ENCODE measurements around the gene MVB12A. TPM values are rescaled to one million over a fixed set of nuclear protein-coding genes. Genes with fewer than 3 reads are reported as not detected.

Gene MVB12A
- polyA plus RNA-seq, 1 donor from 2014 or later, result 22.2 TPM

DNA sequence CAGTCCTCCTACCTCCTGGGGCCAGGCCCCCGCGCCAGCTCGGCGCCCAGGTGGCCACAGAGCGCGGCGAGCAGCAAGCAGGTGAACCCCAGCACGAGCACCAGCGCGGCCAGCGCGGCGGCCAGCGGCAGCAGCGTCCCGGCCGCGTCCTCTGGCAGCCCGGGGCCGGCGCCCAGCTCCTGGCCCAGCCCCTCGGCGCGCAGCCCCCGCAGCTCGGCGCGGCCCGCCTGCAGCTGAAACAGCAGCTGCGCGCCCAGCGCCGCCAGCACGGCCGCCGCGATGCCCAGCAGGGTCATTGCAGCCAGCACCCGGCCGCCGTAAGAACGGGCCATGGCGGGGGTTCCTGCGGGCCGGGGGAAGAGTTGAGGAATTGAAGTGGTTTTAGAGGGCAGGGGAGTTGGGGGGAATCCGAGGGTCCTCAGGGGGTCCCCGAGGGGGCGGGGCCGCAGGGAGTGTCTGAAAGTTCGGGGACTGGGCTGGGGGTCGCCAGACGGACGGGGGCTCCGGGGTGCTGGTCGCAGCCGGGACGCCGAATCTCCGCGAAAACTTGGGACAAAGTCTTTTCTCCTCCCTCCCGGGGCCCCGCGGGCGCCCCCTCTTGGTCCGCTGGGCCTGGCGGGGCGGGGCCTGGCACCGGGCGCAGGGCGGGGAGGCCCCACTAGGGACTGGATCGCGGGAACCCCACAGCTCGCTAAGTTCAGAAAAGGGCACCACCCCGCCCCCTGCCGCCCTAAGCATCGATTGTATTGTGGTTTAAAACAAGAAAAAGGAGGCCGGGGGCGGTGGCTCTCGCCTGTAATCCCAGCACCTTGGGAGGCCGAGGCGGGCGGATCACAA is 28.5 kb downstream of the MVB12A start, which contains the start of gene TMEM221:
Gene TMEM221, minus strand, starts transcription at position 538 of the 837 bp plus-strand sequence. Its CDS starts 206 bp downstream, at position 332.
- Mint-ChIP-seq H3K36me3 (no peaks in the 10 kb centered on the region), H3K9me3 (peaks cover 0 to 3% (median 0%) of the 10 kb centered on the region in 3 donors), H3K4me1 (peaks cover 1 to 8% (median 2%) of the 10 kb centered on the region in 3 donors), H3K27me3 (peaks cover 31% of the 10 kb centered on the region), H3K27ac (no peak within 1 kb of the TSS), H3K4me3 (peak within 1 kb of the TSS in 3 of 4 donors; percentile 32 to 52 (median 43))

- peak overlapping the region in 2 of 4 donors; percentile 50 to 60 for H3K4me3 Mint-ChIP-seq
- peaks cover 0 to 5% (median 0%) of the 10 kb centered on the region in 3 donors for H3K9me3 Mint-ChIP-seq
- H3K4me1 Mint-ChIP-seq, result peaks cover 3 to 11% (median 5%) of the 10 kb centered on the region in 3 donors
- peak overlapping the region in 1 of 3 donors; percentile 72 for H3K27ac Mint-ChIP-seq
- H3K27me3 Mint-ChIP-seq, result peaks cover 42% of the 10 kb centered on the region
- H3K36me3 Mint-ChIP-seq, result no peaks in the 10 kb centered on the region
Measured at GRCh38 chr19:17450264-17451075, 30.6 kb downstream of the MVB12A start.

DNA sequence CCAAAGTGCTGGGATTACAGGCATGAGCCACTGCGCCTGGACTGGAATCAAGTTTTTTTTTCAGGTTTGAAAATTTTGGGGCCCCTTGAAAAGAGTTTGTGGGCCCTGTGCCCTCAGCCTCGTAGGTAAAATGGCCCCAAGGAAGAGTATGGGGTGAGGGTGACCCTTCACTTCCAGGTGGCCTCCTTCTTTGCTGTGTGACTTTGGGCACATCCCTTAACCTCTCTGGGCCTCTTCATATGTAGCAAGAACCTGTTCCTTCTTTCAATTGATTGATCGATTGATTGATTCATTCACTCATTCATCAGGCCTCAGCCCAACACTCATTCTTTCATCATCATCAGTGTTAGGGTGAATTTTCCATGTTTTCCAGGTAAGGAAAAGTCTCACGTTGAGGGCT is 32.0 kb downstream of the MVB12A start:
- no peaks in the 10 kb centered on the region for H3K36me3 Mint-ChIP-seq
- H3K4me3 Mint-ChIP-seq, result no peak overlapping the region
- H3K27ac Mint-ChIP-seq, result no peak overlapping the region
- peaks cover 52% of the 10 kb centered on the region for H3K27me3 Mint-ChIP-seq
- H3K9me3 Mint-ChIP-seq, result peaks cover 0 to 5% (median 0%) of the 10 kb centered on the region in 3 donors
- peaks cover 3 to 11% (median 5%) of the 10 kb centered on the region in 3 donors for H3K4me1 Mint-ChIP-seq

- no peaks in the 10 kb centered on the region for H3K36me3 Mint-ChIP-seq
- peaks cover 0 to 3% (median 0%) of the 10 kb centered on the region in 3 donors for H3K9me3 Mint-ChIP-seq
- peak overlapping the region in 1 of 3 donors; percentile 56 for H3K27ac Mint-ChIP-seq
- H3K4me1 Mint-ChIP-seq, result peaks cover 3 to 11% (median 5%) of the 10 kb centered on the region in 3 donors
- peak overlapping the region in 1 of 4 donors; percentile 50 for H3K4me3 Mint-ChIP-seq
- H3K27me3 Mint-ChIP-seq, result peaks cover 52% of the 10 kb centered on the region
Measured at GRCh38 chr19:17454576-17455071, 34.8 kb downstream of the MVB12A start.

- peaks cover 43% of the 10 kb centered on the region for H3K27me3 Mint-ChIP-seq
- no peak overlapping the region for H3K27ac Mint-ChIP-seq
- no peak overlapping the region for H3K4me3 Mint-ChIP-seq
- H3K9me3 Mint-ChIP-seq, result peaks cover 0 to 3% (median 0%) of the 10 kb centered on the region in 3 donors
- H3K36me3 Mint-ChIP-seq, result no peaks in the 10 kb centered on the region
- peaks cover 3 to 5% (median 4%) of the 10 kb centered on the region in 3 donors for H3K4me1 Mint-ChIP-seq
Measured at GRCh38 chr19:17455308-17456123, 35.7 kb downstream of the MVB12A start.

DNA sequence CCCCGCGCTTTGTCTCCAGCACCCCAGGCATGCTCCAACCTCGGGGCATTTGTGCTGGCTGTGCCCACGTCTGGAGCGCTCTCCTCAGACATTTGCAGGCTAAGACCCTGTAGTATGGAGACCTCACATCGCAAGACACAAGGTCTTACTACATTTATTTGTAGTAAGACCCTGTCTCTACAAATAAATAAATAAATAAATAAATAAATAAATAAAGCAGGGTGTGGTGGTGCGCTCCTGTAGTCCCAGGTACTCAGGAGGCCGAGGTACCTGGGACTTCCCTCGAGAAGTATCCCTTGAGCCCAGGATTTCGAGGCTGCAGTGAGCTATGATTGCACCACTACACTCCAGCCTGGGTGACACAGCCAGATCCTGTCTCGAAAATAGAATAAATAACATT is 36.3 kb downstream of the MVB12A start:
- Mint-ChIP-seq H3K4me1 (peaks cover 3 to 5% (median 4%) of the 10 kb centered on the region in 3 donors), H3K9me3 (peaks cover 0 to 3% (median 0%) of the 10 kb centered on the region in 3 donors), H3K27me3 (peaks cover 42% of the 10 kb centered on the region), H3K4me3 (no peak overlapping the region), H3K36me3 (no peaks in the 10 kb centered on the region), H3K27ac (no peak overlapping the region)

GRCh38 chr19:17457616-17458015 is 37.8 kb downstream of the MVB12A start:
- H3K27me3 Mint-ChIP-seq, result peaks cover 30% of the 10 kb centered on the region
- peaks cover 0 to 3% (median 0%) of the 10 kb centered on the region in 3 donors for H3K9me3 Mint-ChIP-seq
- peaks cover 3 to 5% (median 4%) of the 10 kb centered on the region in 3 donors for H3K4me1 Mint-ChIP-seq
- no peaks in the 10 kb centered on the region for H3K36me3 Mint-ChIP-seq
- no peak overlapping the region for H3K27ac Mint-ChIP-seq
- H3K4me3 Mint-ChIP-seq, result no peak overlapping the region

- no peak overlapping the region for H3K27ac Mint-ChIP-seq
- no peaks in the 10 kb centered on the region for H3K36me3 Mint-ChIP-seq
Measured at GRCh38 chr19:17458970-17459369, 39.1 kb downstream of the MVB12A start.

GRCh38 chr19:17460372-17461230 is 40.8 kb downstream of the MVB12A start, which contains the start of gene NXNL1:
TSS of gene NXNL1 (minus strand) at chr19:17460926. CDS start at chr19:17460869, 57 bp downstream.
- H3K36me3 Mint-ChIP-seq, result no peaks in the 10 kb centered on the region
- H3K9me3 Mint-ChIP-seq, result no peaks in the 10 kb centered on the region
- no peaks in the 10 kb centered on the region for H3K4me1 Mint-ChIP-seq
- no peak within 1 kb of the TSS for H3K27ac Mint-ChIP-seq
- H3K27me3 Mint-ChIP-seq, result peaks cover 17% of the 10 kb centered on the region
- H3K4me3 Mint-ChIP-seq, result no peak within 1 kb of the TSS

More at GRCh38 chr19:17458970-17459369, 39.1 kb downstream of the MVB12A start:
- Mint-ChIP-seq H3K4me1 (no peaks in the 10 kb centered on the region), H3K4me3 (peak overlapping the region in 1 of 4 donors; percentile 3), H3K9me3 (no peaks in the 10 kb centered on the region), H3K27me3 (peaks cover 26% of the 10 kb centered on the region)

DNA sequence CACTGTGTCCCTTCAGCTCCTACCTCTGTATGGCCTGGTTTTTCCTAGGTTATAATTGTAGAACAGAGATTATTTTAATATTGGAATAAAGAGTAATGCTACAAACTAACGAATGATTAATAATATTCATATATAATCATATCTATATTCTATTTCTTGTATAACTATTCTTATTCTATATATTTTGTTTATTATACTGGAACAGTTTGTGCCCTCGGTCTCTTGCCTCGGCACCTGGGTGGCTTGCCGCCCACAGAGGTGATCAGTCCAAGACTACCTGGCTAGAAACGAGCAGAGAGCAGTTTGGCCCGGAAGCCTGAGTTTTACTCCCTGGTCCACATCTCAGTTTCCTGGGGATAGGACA is 46.6 kb downstream of the MVB12A start:
- Mint-ChIP-seq H3K4me1 (peaks cover 3 to 16% (median 13%) of the 10 kb centered on the region in 3 donors), H3K27me3 (no peaks in the 10 kb centered on the region), H3K4me3 (peak overlapping the region in 1 of 4 donors; percentile 16), H3K27ac (no peak overlapping the region), H3K9me3 (no peaks in the 10 kb centered on the region), H3K36me3 (no peaks in the 10 kb centered on the region)

GRCh38 chr19:17467471-17468301 is 47.8 kb downstream of the MVB12A start:
- Mint-ChIP-seq H3K27ac (peak overlapping the region in 2 of 3 donors; percentile 27 to 32), H3K27me3 (no peaks in the 10 kb centered on the region), H3K4me3 (peak overlapping the region in 3 of 4 donors; percentile 63 to 79 (median 78)), H3K9me3 (no peaks in the 10 kb centered on the region), H3K36me3 (no peaks in the 10 kb centered on the region), H3K4me1 (peaks cover 3 to 16% (median 13%) of the 10 kb centered on the region in 3 donors)

DNA sequence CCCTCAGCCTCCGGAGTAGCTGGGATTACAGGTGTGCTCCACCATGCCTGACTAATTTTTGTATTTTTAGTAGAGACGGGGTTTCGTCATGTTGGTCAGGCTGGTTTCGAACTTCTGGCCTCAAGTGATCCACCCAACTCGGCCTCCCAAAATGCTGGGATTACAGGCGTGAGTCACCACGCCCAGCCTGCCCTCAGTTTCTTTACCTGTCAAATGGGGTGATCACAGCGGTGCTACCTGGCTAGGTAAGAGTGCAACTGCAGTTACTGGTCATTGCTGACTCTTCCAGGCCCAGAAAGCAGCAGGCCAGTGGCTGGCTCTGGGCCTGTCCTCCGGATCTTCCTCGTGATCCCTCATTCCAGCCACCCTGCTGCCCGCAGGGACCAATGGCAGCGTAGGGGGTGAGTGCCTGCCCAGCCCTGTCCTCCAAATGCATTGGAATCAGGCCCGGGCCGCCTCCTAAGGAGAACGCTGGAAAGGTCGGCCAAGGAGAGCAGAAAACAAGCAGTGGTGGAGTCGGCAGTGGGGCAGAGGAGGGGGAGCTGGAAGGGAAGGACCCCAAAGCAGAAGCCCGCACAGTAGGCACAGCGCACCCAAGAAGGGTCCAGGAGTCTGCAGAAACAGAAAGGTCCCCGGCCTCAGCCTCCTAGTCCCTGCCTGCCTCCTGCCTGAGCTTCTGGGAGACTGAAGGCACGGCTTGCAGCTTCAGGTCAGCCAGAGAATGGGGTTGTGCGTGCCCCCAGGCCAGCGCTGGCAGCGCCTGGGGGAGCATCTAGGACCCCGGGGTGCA is 48.6 kb downstream of the MVB12A start:
- no peaks in the 10 kb centered on the region for H3K27me3 Mint-ChIP-seq
- peak overlapping the region; percentile 79 to 98 (median 97) for H3K4me3 Mint-ChIP-seq
- peaks cover 3% of the 10 kb centered on the region for H3K36me3 Mint-ChIP-seq
- H3K27ac Mint-ChIP-seq, result peak overlapping the region in 2 of 3 donors; percentile 32 to 82
- H3K4me1 Mint-ChIP-seq, result peaks cover 3 to 16% (median 13%) of the 10 kb centered on the region in 3 donors
- no peaks in the 10 kb centered on the region for H3K9me3 Mint-ChIP-seq
